Measurements from ENCODE around the gene KLHDC9. TPM values are rescaled to one million over a fixed set of nuclear protein-coding genes. Genes with fewer than 3 reads are reported as not detected.

The KLHDC9 gene
- total and polyA plus RNA-seq, 2 of the 8 experiments (the other 6 are each of a cell fraction or from before 2014, with no cell fraction given): 6.5 to 15.6 TPM

DNA sequence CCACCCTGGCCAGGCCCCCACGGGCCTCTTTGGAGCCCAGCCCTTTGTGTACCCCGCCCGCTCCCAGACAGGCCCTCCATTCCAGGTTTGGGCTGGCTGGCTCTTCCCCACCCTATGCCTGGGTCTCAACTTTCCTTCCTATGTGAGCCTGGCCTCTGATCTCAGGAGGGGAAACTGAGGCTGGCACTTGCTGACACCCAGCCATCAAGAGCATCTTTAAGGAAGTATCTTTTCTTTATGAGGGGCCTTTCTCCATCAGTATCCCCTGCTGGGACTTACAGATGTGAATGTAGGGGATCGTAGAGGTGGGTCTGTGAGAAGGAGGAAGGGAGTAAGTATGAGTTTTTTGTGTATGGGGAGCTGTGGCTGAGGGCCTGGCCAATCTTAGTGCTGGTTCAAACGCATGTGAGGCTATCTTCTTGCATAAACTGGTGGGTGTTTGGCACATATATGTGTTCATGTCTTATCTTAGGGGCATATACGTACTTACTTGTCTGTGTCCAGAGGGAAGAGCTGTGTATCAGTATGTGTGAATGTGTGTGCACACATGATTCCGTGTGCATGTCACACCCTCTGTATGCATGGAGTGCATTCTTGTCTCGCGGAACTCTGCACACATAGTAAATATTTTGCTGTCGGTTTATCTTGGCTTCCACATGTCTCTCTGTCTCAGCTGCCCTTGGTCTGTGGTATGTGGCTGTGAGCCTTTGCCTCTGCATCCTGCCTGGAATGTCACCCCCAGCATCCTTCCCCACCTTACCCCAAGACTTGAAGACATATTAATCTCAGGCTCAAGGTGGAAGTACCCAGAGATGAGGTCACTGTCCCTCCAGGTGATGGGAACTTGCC lies 14.2 kb upstream of the KLHDC9 start:
- Histone ChIP-seq H2BK5ac (ENCODE audit: low read depth, low read length) (no peak overlapping the region), H2BK12ac (ENCODE audit: low read depth, low read length) (no peak overlapping the region), H3K9ac (replicated peaks in 1 of 4; ENCODE audit: extremely low read depth in 1 of 4, low read depth in 3 of 4, low read length in 3 of 4) (no peak overlapping the region), H2AFZ (ENCODE audit: low read length) (no peak overlapping the region), H3K23ac (ENCODE audit: insufficient read length) (no peak overlapping the region), H2BK20ac (ENCODE audit: low read length) (no peak overlapping the region), H3K4me3 (ENCODE audit: extremely low read depth in 1 of 4, insufficient read depth in 2 of 4, low read depth in 3 of 4, low read length in 4 of 4) (no peak overlapping the region), H3K79me1 (ENCODE audit: low read depth, low read length) (no peaks in the 10 kb centered on the region), H2AK5ac (ENCODE audit: low read depth, low read length) (no peak overlapping the region), H3K79me2 (ENCODE audit: control insufficient read depth in 1 of 2, insufficient read depth in 2 of 2, low read length in 2 of 2) (no peaks in the 10 kb centered on the region), H3K4ac (replicated peaks; ENCODE audit: insufficient read length, low read depth, low read length) (no peak overlapping the region), H3K9me3 (ENCODE audit: insufficient read depth in 2 of 2, low read depth in 1 of 2, low read length in 1 of 2) (no peaks in the 10 kb centered on the region), H3K4me2 (ENCODE audit: insufficient read depth in 1 of 2, low read depth in 2 of 2, low read length in 2 of 2) (no peak overlapping the region), H3K27ac (ENCODE audit: low read depth, low read length) (no peak overlapping the region), H2BK15ac (ENCODE audit: low read length) (no peak overlapping the region), H4K91ac (replicated peaks; ENCODE audit: insufficient read length, low read length) (no peak overlapping the region), H4K20me1 (replicated peaks in 1 of 2; ENCODE audit: control insufficient read depth in 1 of 2, insufficient read depth in 2 of 2, low read length in 2 of 2) (no peaks in the 10 kb centered on the region), H2BK120ac (replicated peaks; ENCODE audit: low read depth, low read length) (no peak overlapping the region), H3K36me3 (ENCODE audit: control insufficient read depth in 2 of 4, insufficient read depth in 4 of 4, low read length in 3 of 4) (no peaks in the 10 kb centered on the region), H3K23me2 (ENCODE audit: low read depth, low read length) (peaks cover under 1% of the 10 kb centered on the region; the same call in 1 of the 2 replicates), H3K4me1 (replicated peaks in 1 of 4; ENCODE audit: control insufficient read depth in 3 of 4, insufficient read depth in 4 of 4, low read length in 3 of 4) (peaks cover 0 to 6% (median 0%) of the 10 kb centered on the region in 4 experiments; a peak in 4 of 7 replicates), H3K18ac (ENCODE audit: extremely low read depth, low read length) (no peak overlapping the region), H4K8ac (ENCODE audit: extremely low read depth, insufficient read depth, low read length) (no peak overlapping the region), H3K27me3 (replicated peaks in 1 of 4; ENCODE audit: control insufficient read depth in 3 of 4, extremely low read depth in 1 of 4, insufficient read depth in 3 of 4, low read length in 3 of 4) (no peaks in the 10 kb centered on the region), H4K5ac (ENCODE audit: insufficient read length, low read depth, low read length) (no peak overlapping the region), H3K14ac (ENCODE audit: insufficient read length) (no peak overlapping the region), H3K56ac (replicated peaks; ENCODE audit: insufficient read length, low read depth, low read length) (no peak overlapping the region)
- DNase-seq (ENCODE audit: low read depth in 1 of 2, low spot score in 2 of 2) (no peak), FAIRE-seq (no peak)
- CTCF ChIA-PET (ENCODE audit: partially characterized antibody): interaction anchor here (1.1 to 17.8 kb wide), 6 partner anchors 12 to 42 kb away, joined by 3 to 282 read pairs (median 50); partner anchors contain the start of genes ARHGAP30 and KLHDC9
- POLR2A ChIA-PET (ENCODE audit: partially characterized antibody): interaction anchor here (1.4 to 1.9 kb wide), 3 partner anchors 10 to 14 kb away, joined by 4 to 7 read pairs (median 5); partner anchors contain the start of genes ARHGAP30 and KLHDC9
- 87% methylated on average over 9 of the region's 10 CpGs; no CpG with 5 or more reads in 1 of the 2 experiments for WGBS, 2 experiments (ENCODE audit: extremely low coverage in 1 of 2, insufficient coverage in 1 of 2, insufficient read length in 1 of 2, insufficient replicate concordance in 2 of 2, low coverage in 1 of 2, low lambda C conversion rate in 2 of 2, missing lambda C conversion rate in 1 of 2)
- TF ChIP-seq CTBP2 (IDR thresholded peaks at IDR 0.05; ENCODE audit: borderline replicate concordance, insufficient read depth, insufficient read length, low read length) (no peak), NANOG (IDR thresholded peaks at IDR 0.05; ENCODE audit: insufficient read depth, low read depth, low read length, poor library complexity, severe bottlenecking) (no peak), CBX8 (IDR thresholded peaks at IDR 0.05; ENCODE audit: borderline replicate concordance, low read depth, low read length) (no peak), HDAC6 (IDR thresholded peaks at IDR 0.05; ENCODE audit: low read depth, low read length) (no peak), JUN (IDR thresholded peaks at IDR 0.05; ENCODE audit: low read depth, low read length) (no peak), CEBPB (IDR thresholded peaks at IDR 0.05; ENCODE audit: low read depth, low read length) (no peak), HDAC2 (IDR thresholded peaks at IDR 0.05; ENCODE audit: borderline replicate concordance in 1 of 2, low read depth in 2 of 2, low read length in 2 of 2) (no peak), ZNF274 (IDR thresholded peaks at IDR 0.05; ENCODE audit: borderline replicate concordance, extremely low read depth, low read length) (no peak), MAFK (IDR thresholded peaks at IDR 0.05; ENCODE audit: low read depth, low read length) (no peak), YY1 (IDR thresholded peaks at IDR 0.05; ENCODE audit: low read depth, low read length) (no peak)
- TF ChIP-seq, protein P1, sequence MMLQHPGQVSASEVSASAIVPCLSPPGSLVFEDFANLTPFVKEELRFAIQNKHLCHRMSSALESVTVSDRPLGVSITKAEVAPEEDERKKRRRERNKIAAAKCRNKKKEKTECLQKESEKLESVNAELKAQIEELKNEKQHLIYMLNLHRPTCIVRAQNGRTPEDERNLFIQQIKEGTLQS (IDR thresholded peaks at IDR 0.05; ENCODE audit: insufficient read depth, low read depth, low read length): no peak
